Natural killer cell (primary cell): ENCODE measurements around the gene ISYNA1. TPM values are rescaled to one million over a fixed set of nuclear protein-coding genes. Genes with fewer than 3 reads are reported as not detected.
A peak's percentile ranks its signal among the peaks of the same experiment; 100 is the strongest.

Experiments
- ATAC-seq, 3 donors: fragments of 150-1000 bp in 2 of 3; fragments of 200-7000 bp in 1 of 3; cut with Tn5 transposase; 1 replicate in 1 of 3; 2 replicates in 2 of 3; pipeline ENCODE4 v1.10.0; 2021; ENCODE audit warnings: mild to moderate bottlenecking in 2 of 3, moderate library complexity in 2 of 3
- DNase-seq, 2 donors: peaks; one replicate each; pipeline versions ENCODE4 v3.0.0 to v3.0.0-alpha.2; 2013 to 2021; ENCODE audit warnings: mixed read lengths in 1 of 2
- H3K27ac ChIP-seq: one replicate; pipeline ENCODE4 v1.5.1; 2013; ENCODE audit warnings: mild to moderate bottlenecking, low read length
- H3K27me3 ChIP-seq: one replicate; pipeline ENCODE4 v1.6.1; 2013; ENCODE audit warnings: low read length; ENCODE audit not compliant: control insufficient read depth, insufficient read depth
- H3K36me3 ChIP-seq: one replicate; pipeline ENCODE4 v1.6.1; 2013; ENCODE audit warnings: low read length; ENCODE audit not compliant: control insufficient read depth, insufficient read depth
- H3K4me1 ChIP-seq: one replicate; pipeline ENCODE4 v1.6.1; 2013; ENCODE audit warnings: low read length; ENCODE audit not compliant: control insufficient read depth, insufficient read depth
- H3K4me3 ChIP-seq: one replicate; pipeline ENCODE4 v1.5.1; 2013; ENCODE audit warnings: low read length
- H3K9me3 ChIP-seq: one replicate; pipeline ENCODE4 v1.6.1; 2013; ENCODE audit warnings: low read length; ENCODE audit not compliant: control insufficient read depth, insufficient read depth
- H3K27ac Mint-ChIP-seq, 2 donors: one replicate each; pipeline ENCODE4 v1.8.0; 2022; ENCODE audit warnings: mild to moderate bottlenecking in 2 of 2, mixed read lengths in 2 of 2, moderate library complexity in 1 of 2
- H3K27me3 Mint-ChIP-seq, 2 donors: one replicate each; pipeline ENCODE4 v1.8.0; 2022; ENCODE audit warnings: low read depth in 2 of 2, mixed read lengths in 2 of 2
- H3K36me3 Mint-ChIP-seq: one replicate; pipeline ENCODE4 v1.8.0; 2022; ENCODE audit warnings: mixed read lengths
- H3K4me1 Mint-ChIP-seq, 2 donors: one replicate each; pipeline ENCODE4 v1.8.0; 2022; ENCODE audit warnings: mixed read lengths in 2 of 2
- H3K4me3 Mint-ChIP-seq: one replicate; pipeline ENCODE4 v1.8.0; 2022; ENCODE audit warnings: mild to moderate bottlenecking, moderate library complexity, mixed read lengths
- H3K9me3 Mint-ChIP-seq, 2 donors: one replicate each; pipeline ENCODE4 v1.8.0; 2022; ENCODE audit warnings: mixed read lengths in 2 of 2
- WGBS: methylation state at CpG from one replicate; pipeline ENCODE4 v1.1.7; 2013; ENCODE audit warnings: missing lambda C conversion rate; ENCODE audit not compliant: insufficient coverage; 5-methylcytosine and 5-hydroxymethylcytosine counted together
- intact Hi-C: fragments of 100-400 bp; cut with micrococcal nuclease; formaldehyde crosslinking; loops from one replicate; pipeline ENCODE4 v1.14.2; 2022
- total RNA-seq, 4 donors: library from RNA; stranded (reverse); fragments of 120-200 nt in 1 of 4; gene quantifications; one replicate each; pipeline versions ENCODE4 v1.2.3 to v1.2.4, GENCODE V29; 2013 to 2022
- TF ChIP-seq, protein P1 (sequence below): fragments of 200-600 bp; IDR thresholded peaks from one replicate; pipeline ENCODE4 v1.8.0; 2022; ENCODE audit warnings: antibody characterized with exemption

Gene ISYNA1
- total RNA-seq, 3 donors from 2014 or later (not counting 1 experiment from before 2014, with no cell fraction given): 39.7 to 53.6 (median 40.1) TPM

DNA sequence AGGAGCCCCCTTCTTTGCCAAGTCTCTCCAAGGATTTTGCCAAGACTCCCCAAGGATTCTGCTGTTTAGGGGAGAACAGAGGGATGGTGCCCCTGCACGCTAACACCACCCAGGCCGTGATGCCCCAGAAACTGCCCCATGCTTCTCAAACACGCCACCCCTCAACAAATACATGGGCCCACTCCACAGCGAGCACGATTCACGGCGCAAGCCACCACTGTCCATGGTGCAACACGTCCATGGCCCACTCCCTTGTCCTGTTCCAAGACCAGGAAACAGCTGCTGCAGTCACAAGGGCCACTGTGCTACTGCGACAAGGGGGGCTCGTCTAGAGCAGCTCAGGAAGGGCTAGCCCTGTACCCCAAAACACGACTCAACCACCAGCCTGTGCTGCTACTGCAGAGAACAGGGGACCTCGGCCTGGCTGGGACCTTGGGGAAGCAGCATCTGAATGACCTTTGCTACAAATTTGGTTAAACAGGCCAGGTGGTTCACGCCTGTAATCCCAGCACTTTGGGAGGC lies 36.5 kb upstream of the ISYNA1 start:
- peak overlapping the region; percentile 85 for H3K27ac ChIP-seq
- TF ChIP-seq, protein P1, sequence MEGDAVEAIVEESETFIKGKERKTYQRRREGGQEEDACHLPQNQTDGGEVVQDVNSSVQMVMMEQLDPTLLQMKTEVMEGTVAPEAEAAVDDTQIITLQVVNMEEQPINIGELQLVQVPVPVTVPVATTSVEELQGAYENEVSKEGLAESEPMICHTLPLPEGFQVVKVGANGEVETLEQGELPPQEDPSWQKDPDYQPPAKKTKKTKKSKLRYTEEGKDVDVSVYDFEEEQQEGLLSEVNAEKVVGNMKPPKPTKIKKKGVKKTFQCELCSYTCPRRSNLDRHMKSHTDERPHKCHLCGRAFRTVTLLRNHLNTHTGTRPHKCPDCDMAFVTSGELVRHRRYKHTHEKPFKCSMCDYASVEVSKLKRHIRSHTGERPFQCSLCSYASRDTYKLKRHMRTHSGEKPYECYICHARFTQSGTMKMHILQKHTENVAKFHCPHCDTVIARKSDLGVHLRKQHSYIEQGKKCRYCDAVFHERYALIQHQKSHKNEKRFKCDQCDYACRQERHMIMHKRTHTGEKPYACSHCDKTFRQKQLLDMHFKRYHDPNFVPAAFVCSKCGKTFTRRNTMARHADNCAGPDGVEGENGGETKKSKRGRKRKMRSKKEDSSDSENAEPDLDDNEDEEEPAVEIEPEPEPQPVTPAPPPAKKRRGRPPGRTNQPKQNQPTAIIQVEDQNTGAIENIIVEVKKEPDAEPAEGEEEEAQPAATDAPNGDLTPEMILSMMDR: no peak
- no peak overlapping the region for H3K4me3 ChIP-seq
- no peak for ATAC-seq
- H3K27me3 ChIP-seq: no peaks in the 10 kb centered on the region
- Mint-ChIP-seq H3K36me3 (no peaks in the 10 kb centered on the region), H3K4me1 (peaks cover 59 to 76% of the 10 kb centered on the region in 2 donors), H3K4me3 (no peak overlapping the region), H3K27ac (peak overlapping the region; percentile 93 to 99), H3K27me3 (no peaks in the 10 kb centered on the region), H3K9me3 (no peaks in the 10 kb centered on the region)
- H3K9me3 ChIP-seq: no peaks in the 10 kb centered on the region
- peaks cover 3% of the 10 kb centered on the region for H3K36me3 ChIP-seq
- intact Hi-C loops: no loop called here
- peaks cover 80% of the 10 kb centered on the region for H3K4me1 ChIP-seq
- 88% methylated on average over 13 of the region's 13 CpGs for WGBS
- DNase-seq: no peak

DNA sequence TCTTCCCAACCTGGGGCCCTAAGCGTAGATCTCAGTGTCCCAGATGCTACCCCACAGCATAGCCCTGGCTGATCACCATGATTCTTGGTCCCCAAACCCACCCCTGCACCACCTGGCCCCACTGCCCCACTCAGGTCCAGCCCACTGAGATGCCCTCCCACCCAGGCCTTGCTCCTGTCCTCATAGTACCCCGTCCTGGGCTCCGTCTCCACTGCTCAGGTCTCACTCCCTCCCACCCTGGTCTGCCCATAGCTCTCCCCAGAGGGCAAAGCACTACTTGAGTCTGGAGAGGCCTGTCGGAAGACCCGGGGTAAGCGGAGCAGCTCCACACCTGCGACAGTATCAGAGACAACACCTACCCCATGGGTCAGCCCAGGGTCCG lies 35.8 kb upstream of the ISYNA1 start:
- no peaks in the 10 kb centered on the region for H3K9me3 Mint-ChIP-seq
- peaks cover 52 to 74% of the 10 kb centered on the region in 2 donors for H3K4me1 Mint-ChIP-seq
- no peak overlapping the region for H3K4me3 ChIP-seq
- no peak overlapping the region for H3K4me3 Mint-ChIP-seq
- no peaks in the 10 kb centered on the region for H3K27me3 Mint-ChIP-seq
- H3K27ac Mint-ChIP-seq: peak overlapping the region; percentile 93 to 99
- DNase-seq: no peak
- H3K36me3 ChIP-seq: peaks cover 3% of the 10 kb centered on the region
- no peaks in the 10 kb centered on the region for H3K9me3 ChIP-seq
- no peaks in the 10 kb centered on the region for H3K27me3 ChIP-seq
- peaks cover 76% of the 10 kb centered on the region for H3K4me1 ChIP-seq
- no peaks in the 10 kb centered on the region for H3K36me3 Mint-ChIP-seq
- TF ChIP-seq, protein P1: no peak
- intact Hi-C loops: no loop called here
- peak overlapping the region; percentile 85 for H3K27ac ChIP-seq
- 99% methylated on average over 8 of the region's 8 CpGs for WGBS
- ATAC-seq: no peak

DNA sequence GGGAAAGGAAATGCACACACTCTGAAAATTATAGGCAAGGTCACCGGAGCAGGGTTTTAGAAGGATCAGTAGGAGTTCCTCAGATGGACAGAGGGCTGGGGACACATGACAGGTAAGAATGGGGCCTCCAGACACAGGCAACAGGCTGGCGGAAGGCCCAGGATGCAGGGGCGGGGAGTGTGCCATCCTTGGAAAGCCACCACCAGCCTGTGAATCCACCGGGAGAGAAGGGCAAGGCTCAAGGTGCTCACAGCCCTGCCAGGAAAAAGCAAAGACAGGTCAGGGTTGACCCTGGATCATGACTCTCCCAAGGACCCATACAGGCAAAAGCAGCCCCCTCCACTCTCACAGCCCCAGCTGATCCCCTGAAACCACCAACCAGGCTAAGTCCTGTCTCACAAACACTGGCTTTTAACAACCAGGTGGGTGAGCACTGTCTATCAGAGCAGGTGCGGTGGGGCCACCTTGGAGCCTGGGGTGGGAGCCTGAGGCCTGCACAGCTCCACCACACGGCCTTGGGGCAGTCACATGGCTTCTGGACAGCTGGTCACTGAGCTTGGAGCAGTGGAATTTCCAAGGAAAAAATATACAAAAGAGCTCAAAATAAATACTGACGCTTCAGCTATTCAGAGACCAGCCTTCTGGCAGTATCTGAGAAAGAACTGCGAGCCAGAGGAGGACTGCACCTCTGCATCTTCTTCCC lies 35.2 kb upstream of the ISYNA1 start:
- WGBS: 88% methylated on average over 8 of the region's 8 CpGs
- H3K27me3 Mint-ChIP-seq: no peaks in the 10 kb centered on the region
- Histone ChIP-seq H3K9me3 (no peaks in the 10 kb centered on the region), H3K4me3 (no peak overlapping the region), H3K27me3 (no peaks in the 10 kb centered on the region), H3K4me1 (peaks cover 71% of the 10 kb centered on the region), H3K36me3 (peaks cover 3% of the 10 kb centered on the region), H3K27ac (no peak overlapping the region)
- H3K9me3 Mint-ChIP-seq: no peaks in the 10 kb centered on the region
- peaks cover 49 to 74% of the 10 kb centered on the region in 2 donors for H3K4me1 Mint-ChIP-seq
- intact Hi-C loops: no loop called here
- DNase-seq: no peak
- TF ChIP-seq, protein P1: no peak
- no peak for ATAC-seq
- peak overlapping the region; percentile 43 for H3K4me3 Mint-ChIP-seq
- peak overlapping the region; percentile 93 to 99 for H3K27ac Mint-ChIP-seq
- no peaks in the 10 kb centered on the region for H3K36me3 Mint-ChIP-seq
